Posterior vena cava (tissue), 2 donors: ENCODE results near the gene OXER1. TPM values are rescaled to one million over a fixed set of nuclear protein-coding genes. Genes with fewer than 3 reads are reported as not detected.

ENCODE experiments used
- DNase-seq: peaks from one replicate; pipeline ENCODE4 v3.0.0-alpha.2; 2020; ENCODE audit warnings: low spot score
- intact Hi-C, 2 donors: fragments of 100-400 bp; cut with DNase I; formaldehyde crosslinking; loops; one replicate each; pipeline versions ENCODE4 v1.14.1 to v1.14.2; 2022 to 2023
- total RNA-seq, 2 donors: library from RNA; stranded (reverse); fragmentation: NEBNext Ultra II Directional; extraction: Animal tissue kit (Norgen Biotek cat#: 25700); gene quantifications; one replicate each; pipeline ENCODE4 v1.2.1, GENCODE V29; 2021
- donor health status: DM: yes; HTN: yes; CAD: no.
- donor health status: DM: yes; HTN: yes; CAD: no.

OXER1 gene
- total RNA-seq, 2 donors from 2014 or later, result 1.00 to 2.2 TPM

DNA sequence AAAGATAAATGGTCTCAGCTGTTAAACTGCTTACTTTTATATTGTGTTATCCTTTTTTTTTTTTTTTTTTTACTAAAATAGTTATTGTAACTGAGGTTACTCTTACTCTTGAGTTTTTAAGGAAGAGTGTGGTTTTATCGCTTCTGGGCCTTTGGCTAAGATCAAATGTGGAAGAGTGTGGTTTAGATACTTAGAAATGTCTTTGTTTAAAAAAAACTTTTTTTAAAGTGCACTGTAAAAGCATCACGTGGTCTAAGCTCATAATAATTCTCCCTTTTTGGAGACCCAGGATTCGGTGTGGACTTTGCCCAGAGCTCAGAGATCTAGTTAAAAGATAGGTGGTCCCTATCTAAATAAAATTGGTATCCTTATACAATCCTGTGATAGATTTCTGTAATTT is 11.9 kb upstream of the OXER1 start:
- intact Hi-C loops, result no loop called here
- DNase-seq, result no peak

DNA sequence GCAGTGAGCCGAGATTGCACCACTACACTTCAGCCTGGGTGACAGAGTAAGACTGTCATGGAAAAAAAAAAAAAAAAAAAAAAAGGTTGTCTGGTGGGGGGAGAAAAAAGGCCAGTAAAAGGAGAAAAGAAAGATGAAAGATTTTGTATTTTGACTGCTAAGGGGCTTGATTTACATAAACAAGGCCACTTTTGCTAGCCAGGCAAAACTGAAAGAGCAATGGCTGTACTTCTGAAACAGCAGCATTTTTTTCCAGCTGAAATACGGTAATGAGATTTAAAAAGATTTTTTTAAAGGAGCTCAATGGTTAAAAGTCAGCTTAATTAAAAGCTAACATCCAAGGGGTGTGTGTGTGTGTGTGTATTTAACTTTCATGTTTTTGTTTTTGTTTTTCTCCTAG is 11.3 kb upstream of the OXER1 start:
- no peak for DNase-seq
- intact Hi-C loops, result no loop called here

DNA sequence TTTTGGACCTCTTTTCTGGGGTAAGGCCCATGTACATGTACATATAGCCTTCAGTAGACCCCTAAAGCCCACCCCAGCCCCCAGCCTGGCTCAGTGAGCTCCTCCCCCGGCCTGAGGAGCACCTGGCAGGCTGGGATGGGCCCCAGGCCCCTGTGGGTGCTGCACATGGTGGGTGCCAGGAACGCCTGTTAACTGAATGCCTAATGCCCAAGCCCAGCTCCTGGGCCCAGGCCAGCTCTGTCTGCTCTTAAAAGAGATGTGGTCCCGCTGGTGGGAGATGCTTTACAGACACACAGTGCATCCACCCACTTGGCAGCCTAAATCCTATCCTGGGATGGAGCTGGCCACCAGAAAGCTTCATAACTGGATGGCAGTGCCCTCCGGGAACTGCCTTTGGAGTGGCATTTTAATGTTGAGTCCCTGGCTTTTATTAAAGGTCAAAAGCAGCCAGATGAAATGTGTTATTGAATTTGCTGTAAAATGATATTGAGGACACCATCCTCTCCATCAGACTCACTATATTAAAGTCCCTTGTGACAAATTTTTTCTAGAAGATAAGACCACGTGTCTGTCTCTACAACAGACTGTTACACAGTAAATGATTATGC is 7.7 kb upstream of the OXER1 start:
- DNase-seq, result no peak
- intact Hi-C loops, result no loop called here

DNA sequence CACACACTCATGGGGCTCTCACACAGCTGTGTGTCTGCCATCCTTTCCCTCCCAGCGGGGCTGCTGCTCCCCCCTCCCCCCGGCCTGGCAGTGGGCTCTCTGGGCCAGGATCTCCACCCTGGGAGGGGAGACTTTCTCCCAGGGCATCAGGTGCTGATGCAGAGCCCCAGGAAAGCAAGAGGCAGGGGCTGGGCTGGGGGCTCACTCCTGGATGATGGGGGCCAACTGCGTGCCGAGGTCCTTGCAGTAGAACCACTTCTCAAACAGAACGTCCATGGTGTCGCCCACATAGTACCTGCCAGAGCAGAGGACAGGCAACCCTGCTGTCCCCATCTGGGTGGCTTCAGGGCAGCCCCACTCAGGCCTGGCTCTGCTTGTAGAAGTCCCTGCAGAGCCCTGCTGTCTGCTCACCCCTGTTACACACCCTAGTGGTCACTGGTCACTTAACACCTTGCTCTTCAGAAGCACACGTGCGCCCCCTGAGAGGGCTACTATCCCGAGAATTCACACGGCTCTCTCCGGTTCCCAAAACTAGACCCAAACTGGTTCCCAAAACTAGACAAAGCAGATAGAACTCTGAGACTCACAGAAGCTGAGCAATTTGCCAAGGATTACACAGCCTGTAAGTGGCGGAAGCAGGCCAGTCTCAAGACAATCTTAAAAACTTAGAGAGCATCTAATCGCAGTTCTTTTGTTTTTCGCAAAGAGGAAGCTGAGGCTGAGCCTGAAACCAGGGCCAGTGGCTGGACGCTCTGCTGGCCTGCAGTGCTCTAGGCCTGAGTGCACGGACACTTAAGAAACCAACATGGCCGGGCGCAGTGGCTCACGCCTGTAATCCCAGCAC is 6.6 kb upstream of the OXER1 start:
- DNase-seq, result no peak
- intact Hi-C loops, result no loop called here

DNA sequence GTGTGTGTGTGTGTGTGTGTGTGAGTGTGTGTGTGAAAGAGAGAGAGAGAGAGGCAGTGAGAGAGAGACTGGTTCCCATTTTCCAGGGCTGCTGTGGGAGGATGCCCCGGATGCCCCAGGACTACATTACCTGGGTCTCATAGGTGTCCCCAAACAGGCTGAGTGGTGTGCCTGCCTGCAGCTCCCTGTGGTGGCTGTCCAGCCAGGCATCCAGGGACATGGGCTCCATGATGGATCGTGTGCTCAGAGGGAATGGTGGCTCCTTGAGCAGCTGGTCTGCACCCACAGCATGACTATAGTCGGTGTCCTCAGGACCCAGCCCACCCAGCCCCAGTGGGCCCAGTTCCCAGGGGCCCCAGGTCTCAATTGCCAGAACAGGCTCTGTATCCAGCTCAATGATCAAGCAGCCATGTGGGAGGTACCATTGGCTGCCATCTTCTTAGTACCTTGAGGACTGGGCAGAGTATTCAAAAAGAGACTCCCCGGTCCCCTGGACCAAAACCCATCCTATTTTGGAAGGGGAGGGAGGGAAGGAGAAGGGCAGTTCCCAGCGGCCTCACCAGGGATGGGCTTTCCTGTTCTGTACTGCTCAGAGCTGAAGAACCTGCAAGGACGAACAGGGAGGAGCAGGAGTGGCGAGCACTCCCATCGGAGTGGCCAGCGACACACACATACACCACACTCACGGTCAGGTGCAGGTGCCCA is 5.8 kb upstream of the OXER1 start:
- no peak for DNase-seq
- intact Hi-C loops, result no loop called here

DNA sequence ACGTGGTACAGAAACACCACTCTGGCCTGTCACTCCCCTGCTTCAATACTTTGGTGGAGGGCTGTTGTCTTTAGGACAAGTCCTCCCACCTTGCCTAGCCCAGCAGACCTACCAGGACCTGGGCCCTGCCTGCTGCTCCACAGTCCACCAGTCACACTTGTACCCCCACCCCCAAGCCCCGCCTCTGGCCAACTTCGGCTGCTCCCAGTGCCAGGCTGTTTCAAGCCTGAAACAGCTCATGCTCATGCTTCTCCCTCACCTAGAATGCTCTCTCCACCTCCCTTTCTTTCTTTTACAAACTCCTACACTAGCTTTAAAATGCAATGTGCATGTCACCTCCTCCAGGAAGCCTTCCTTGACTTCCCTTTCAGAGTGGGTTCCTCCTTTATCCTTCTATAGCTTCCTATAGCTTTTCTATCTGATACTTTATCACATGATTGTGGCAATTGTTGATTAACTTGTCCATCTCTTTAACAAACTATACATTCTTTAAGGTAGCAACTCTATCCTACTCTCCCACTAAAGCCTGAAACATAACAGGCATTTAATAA is 4.8 kb upstream of the OXER1 start:
- intact Hi-C loops, result no loop called here
- no peak for DNase-seq

DNA sequence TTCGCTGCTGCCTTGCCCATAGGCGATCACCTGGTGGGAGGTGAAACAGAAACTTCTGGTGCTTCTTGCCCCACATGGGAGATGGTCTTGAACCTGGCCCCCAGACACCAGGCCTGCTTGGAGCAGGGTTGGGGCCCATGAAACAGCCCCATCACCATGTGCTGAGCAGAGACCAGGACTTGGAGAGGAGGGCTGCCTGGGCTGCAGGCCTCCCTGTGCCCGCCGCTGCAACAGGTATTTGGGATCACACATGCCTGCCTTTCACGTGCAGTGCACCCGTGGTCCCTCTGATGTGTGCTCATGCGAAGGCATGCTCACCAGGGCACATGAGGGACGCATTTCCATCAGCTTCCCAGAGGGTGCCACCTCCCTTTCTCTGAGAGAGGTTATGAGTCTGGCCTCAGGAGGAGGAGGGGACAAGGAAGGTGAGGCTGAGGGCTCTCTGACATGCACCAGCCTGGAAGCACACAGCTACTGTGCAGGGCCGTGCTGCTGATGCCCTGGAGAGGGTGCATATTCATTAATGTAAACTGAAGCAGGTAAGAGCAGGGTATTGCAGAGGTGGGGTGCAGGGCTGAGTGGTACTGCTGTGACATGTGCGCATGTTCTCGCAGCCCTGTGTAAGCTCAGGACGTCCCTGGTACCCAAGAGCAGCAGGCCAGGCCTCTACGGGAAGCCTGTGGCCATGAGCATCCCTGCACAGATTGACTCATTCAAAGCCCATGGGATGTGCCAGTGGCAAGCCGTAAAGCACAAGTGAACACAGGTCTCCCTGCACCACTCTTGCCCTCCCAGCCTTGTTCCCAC is 4.2 kb upstream of the OXER1 start:
- intact Hi-C loops, result no loop called here
- no peak for DNase-seq

DNA sequence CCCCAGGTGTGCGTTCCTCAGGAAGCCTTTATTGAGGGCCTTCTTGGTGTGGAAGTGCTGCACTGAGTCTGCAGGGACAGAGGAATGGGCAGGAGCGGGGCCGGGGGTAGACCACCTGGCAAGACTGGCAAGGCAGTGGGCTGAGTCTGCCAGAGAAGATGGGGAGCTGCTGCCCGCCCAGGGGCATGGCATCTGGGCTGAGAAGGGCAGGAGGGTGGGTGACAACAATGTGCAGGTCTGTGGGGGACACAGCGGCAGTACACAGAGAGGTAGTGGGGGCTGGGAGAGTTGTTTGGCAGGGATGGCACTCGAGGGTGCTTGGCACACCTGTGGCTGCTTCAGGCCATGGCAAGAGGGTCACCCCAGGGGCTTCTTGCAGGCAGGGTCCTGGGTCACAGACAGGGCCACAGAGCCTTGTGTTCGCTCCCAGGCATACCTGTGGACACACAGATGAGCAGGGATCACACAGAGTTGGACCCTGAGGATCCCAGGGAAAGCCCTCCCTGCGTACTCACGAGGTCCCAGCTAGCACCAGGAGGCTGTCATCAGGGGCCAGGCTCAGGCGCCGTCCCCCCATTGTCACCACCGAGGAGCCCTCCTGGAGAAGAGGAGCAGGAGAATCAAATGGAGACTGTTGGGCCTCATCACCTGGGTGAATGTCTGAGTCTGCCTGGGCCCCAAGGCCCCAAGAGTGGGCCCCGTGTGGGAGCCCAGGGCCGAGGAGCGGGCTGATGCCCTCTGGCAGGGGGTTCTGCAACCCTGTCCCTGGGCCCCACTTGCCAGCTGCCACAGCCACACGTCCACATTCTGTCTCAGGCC is 3.4 kb upstream of the OXER1 start:
- intact Hi-C loops, result no loop called here
- DNase-seq, result no peak

DNA sequence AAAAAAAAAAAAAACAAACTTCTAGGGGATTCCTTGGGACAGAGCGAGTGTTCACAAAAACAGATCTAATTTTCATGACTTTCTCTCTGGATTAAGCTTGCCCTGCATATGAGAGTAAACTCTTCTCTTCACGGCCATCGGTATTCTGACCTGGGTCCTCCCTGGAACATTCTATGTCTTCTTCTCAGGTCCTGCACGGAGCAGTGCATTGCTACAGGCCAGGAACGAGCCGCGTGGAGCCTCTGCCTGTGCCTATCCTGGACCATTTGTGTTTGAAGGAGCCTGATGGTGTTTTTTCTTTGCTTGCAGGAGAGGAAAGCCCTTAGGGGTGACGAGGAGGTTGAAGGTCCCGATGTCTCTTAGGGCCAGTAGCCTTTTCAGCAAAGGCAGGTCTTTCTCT is 1.8 kb upstream of the OXER1 start:
- intact Hi-C loops, result no loop called here
- no peak for DNase-seq

DNA sequence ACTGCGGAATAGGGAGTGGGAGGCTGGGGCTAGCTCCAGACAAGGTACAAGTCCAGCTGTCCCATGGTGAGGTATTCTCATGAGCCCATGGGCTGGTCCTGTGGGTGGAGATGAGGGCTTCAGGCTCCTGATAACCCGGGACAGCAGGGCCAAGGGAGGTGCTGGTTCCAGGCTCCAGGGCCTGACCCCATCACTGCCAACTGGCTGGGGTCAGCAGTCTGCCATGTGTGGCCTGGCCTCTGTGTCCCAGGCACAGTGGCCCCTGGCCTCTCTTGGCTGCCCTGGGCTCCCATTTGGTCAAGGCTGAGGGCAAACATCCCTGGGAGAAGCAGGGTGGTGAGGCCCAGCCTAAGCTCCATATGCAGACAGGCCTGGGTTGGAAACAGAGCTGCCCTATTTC is 966 bp upstream of the OXER1 start:
- no peak for DNase-seq
- intact Hi-C loops, result no loop called here

DNA sequence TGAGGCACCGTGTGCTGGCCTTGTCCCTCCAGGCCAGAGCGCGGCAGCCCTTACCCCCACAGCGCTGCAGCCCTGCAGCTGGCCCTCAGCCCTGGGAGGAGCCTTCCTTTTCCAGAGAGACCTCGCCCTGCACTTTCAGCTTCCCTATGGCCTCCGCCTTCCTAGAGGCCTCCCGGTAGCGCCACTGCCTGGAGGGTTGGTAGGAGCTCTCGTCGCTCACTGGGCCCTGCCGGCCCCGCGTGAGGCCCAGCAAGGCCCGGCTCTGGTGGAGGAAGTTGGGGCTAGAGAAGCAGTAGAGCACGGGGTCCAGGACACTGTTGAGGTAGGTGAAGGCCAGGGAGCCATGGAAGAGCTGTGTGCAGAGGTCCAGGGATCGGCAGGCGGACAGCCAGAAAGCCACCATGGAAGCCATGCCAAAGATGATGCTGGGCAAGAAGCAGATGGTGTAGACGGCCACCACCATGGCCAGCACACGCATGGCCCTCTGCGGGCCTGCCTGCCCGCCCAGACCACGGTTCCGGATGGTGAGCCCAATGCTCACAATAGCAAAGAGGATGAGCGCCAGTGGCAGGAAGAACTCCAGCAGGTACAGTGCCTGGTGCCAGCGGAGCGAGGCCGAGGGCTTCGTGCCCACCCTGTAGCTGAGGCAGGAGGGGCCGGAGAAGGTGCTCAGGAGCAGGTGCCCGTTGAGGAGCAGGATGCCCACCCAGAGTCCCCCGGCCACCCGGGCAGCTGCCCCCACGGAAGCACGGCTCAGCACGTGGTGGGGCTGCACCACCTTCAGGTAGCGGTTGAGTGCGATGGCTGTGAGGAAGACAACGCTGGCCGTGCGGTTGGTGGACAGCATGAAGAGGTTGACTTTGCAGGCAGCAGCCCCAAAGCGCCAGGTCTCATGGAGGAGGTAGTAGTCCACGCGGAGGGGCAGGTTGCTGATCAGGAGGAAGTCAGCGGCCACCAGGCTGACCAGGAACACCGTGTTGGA is 821 bp downstream of the OXER1 start:
- no peak for DNase-seq
- intact Hi-C loops, result no loop called here

DNA sequence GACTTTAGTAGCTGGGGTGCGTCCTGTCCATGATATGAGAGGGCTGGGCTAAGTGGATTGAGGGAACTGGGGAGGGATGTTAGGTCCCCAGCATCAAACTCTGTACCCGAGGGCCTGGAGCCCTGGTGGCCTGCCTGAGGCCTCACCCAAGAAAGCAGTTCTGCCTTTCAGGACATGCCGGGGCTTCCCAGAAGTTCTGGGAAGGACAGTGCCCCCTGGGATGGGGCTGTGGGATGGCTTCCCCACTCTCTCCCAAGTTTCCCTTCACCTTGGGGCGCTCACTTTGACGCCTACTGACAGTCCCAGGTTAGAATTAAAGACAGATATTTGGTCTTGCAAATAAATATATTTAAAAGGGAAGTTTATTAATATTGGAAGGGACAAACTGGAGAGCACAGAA is 1.8 kb downstream of the OXER1 start:
- intact Hi-C loops, result no loop called here
- no peak for DNase-seq

DNA sequence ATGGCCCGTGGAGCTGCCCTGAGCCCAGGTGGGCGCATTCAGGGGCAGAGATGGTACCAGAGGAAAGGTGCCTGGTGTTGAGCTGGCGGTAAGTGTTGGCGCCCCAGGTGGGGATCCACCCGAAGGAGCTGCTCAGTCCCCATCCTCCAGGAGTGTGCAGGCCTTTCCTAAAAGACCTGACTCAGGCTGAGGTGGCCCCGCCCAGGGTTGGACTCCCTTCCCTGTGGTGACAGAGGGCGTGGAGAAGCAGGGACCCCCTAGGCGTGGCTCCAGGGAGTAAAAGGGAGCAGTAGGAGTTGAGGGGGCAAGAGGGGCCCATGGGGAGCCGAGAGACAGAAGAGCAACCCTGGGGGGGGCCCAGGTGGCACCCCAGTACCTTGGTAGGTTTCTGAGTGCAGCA is 2.4 kb downstream of the OXER1 start:
- no peak for DNase-seq
- intact Hi-C loops, result no loop called here

DNA sequence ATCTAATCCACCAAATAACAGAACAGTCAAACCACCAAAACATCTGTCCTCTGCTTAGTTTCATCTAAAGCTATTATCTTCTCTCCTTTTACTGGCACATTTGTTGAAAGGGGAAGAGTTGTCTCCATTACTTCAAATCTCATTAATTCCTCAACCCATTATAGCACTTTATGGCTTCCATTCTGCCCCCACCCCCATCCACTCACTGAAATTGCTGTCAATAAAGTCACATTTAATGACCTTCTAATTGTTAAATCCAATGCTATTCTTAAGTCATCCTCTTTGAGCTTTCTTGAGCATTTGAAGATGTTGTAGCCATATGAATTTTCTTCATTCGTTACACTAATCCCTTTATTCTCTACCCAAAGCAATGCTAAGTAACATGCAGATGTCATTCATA is 5.2 kb downstream of the OXER1 start:
- no peak for DNase-seq
- intact Hi-C loops, result no loop called here

DNA sequence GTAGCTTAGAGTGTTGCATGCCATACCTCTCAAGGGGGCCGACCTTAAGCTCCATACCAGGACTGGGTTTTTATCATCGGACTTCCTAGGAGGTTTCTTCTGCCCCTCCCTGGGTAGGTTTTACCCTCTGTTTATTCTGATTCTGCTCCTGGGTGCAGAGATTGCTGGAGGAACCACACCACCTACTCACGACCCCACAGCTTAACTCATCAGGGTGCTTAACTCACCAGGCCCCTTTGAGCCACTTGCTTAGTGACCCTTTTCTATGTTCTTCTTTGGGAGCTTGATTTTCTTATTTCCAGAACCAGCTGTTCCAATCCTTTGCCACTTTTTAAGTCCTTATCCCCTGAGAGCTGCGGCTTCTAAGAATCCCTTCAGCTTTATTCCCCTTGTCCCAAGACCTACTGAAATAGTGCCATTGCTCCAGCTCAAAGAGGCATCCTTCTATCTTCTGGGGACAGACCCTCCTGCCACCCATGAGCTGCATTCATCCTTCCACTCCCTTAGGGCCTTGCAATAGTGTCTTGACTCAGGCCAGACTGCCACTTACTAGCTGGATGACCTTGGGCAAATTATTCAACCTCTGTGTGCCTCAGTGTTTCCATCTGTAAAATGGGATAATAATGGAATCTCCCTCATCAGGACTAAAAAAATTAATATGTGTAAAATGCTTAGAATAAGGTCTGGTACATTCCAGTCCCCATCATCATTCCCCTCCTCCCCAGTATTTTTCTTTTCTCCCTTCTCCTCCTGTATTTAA is 5.8 kb downstream of the OXER1 start:
- intact Hi-C loops, result no loop called here
- DNase-seq, result no peak

DNA sequence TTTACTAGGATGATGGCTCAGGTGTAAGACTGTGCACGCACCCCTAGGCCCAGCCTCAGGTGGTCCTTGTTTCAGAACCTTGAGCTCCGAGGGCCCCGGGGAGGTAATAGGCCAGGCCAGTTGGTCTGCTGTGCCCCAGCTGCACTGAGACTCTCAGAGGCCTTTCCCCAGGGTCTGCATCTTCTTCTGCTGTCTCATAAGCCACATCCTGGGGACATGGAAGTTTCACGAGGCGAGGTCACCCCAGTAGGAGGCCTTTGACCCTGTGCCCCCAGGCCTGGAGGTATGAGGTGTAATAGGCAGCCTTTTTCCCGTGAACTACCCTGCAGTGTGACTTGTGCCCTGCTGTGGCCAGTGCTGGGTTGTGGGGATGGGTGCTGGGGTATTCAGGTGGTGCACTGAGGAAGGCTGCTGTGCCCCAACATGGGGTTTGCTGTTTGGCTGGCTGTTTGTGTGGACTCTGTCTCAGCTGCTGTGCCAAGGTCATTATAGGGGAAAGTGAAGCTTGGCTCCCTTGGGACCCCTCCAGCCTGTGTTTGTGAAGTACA is 6.9 kb downstream of the OXER1 start:
- no peak for DNase-seq
- intact Hi-C loops, result no loop called here
